Retinal pigment epithelial cell (primary cell): ENCODE measurements around the gene CCDC141.

Experiments used
- DNase-seq: peaks from one replicate; pipeline ENCODE4 v3.0.0-alpha.2; 2010; ENCODE audit warnings: low read depth
- H3K4me3 ChIP-seq: 2 replicates; pipeline ENCODE4 v1.5.1; 2011; ENCODE audit warnings: mild to moderate bottlenecking, low read length, control low read depth, moderate library complexity
- CTCF ChIP-seq: conservative IDR thresholded peaks from 2 replicates; pipeline ENCODE4 v1.5.1; 2011; ENCODE audit warnings: low read depth, low read length, control low read depth, inconsistent platforms

Gene CCDC141

GRCh38 chr2:179081954-179082353, 32.0 kb upstream of the CCDC141 start:
- TF ChIP-seq CTCF = no peak
- DNase-seq = no peak
- H3K4me3 ChIP-seq = no peak overlapping the region

- DNase-seq = no peak
- H3K4me3 ChIP-seq = no peak overlapping the region
- no peak for TF ChIP-seq CTCF
Measured at GRCh38 chr2:179072527-179072926, 22.6 kb upstream of the CCDC141 start.

GRCh38 chr2:179071810-179072355, 21.9 kb upstream of the CCDC141 start:
- H3K4me3 ChIP-seq = no peak overlapping the region
- DNase-seq = no peak
- TF ChIP-seq CTCF = no peak

- DNase-seq = no peak
- TF ChIP-seq CTCF = no peak
- H3K4me3 ChIP-seq = no peak overlapping the region
Measured at GRCh38 chr2:179070895-179071294, 21.0 kb upstream of the CCDC141 start.

GRCh38 chr2:179069685-179070084, 19.7 kb upstream of the CCDC141 start:
- no peak overlapping the region for H3K4me3 ChIP-seq
- TF ChIP-seq CTCF = no peak
- DNase-seq = no peak

- H3K4me3 ChIP-seq = no peak overlapping the region
- no peak for DNase-seq
- no peak for TF ChIP-seq CTCF
Measured at GRCh38 chr2:179068991-179069643, 19.2 kb upstream of the CCDC141 start.

- no peak for DNase-seq
- no peak for TF ChIP-seq CTCF
- H3K4me3 ChIP-seq = no peak overlapping the region
Measured at GRCh38 chr2:179059026-179059700, 9.2 kb upstream of the CCDC141 start.
